Activated naive CD4-positive, alpha-beta T cell treated with anti-CD3 and anti-CD28 coated beads, Interleukin-2, amount 50 U/mL, for 72 hours (primary cell): ENCODE measurements around the gene COL4A1. TPM values are rescaled to one million over a fixed set of nuclear protein-coding genes. Genes with fewer than 3 reads are reported as not detected.

Source experiments
- ATAC-seq, 2 donors: fragments of 150-1000 bp; cut with Tn5 transposase; 2 replicates each; pipeline ENCODE4 v1.10.0; 2021; ENCODE audit warnings: mild to moderate bottlenecking in 2 of 2, moderate library complexity in 2 of 2
- DNase-seq, 2 donors: peaks; one replicate each; pipeline ENCODE4 v3.0.0; 2021 to 2022; ENCODE audit warnings: low spot score in 2 of 2
- H3K27ac Mint-ChIP-seq, 2 donors: one replicate each; pipeline ENCODE4 v1.8.0; 2022; ENCODE audit warnings: mild to moderate bottlenecking in 2 of 2, mixed read lengths in 2 of 2
- H3K36me3 Mint-ChIP-seq, 2 donors: one replicate each; pipeline ENCODE4 v1.8.0; 2022; ENCODE audit warnings: mixed read lengths in 2 of 2
- H3K9me3 Mint-ChIP-seq, 2 donors: one replicate each; pipeline ENCODE4 v1.8.0; 2022; ENCODE audit warnings: mixed read lengths in 2 of 2
- total RNA-seq, 2 donors: library from RNA; stranded (reverse); gene quantifications; one replicate each; pipeline ENCODE4 v1.2.3, GENCODE V29; 2022

The COL4A1 gene
- total RNA-seq: under 1 TPM in 1 of 2 donors, not detected in 1; 0.14 TPM

DNA sequence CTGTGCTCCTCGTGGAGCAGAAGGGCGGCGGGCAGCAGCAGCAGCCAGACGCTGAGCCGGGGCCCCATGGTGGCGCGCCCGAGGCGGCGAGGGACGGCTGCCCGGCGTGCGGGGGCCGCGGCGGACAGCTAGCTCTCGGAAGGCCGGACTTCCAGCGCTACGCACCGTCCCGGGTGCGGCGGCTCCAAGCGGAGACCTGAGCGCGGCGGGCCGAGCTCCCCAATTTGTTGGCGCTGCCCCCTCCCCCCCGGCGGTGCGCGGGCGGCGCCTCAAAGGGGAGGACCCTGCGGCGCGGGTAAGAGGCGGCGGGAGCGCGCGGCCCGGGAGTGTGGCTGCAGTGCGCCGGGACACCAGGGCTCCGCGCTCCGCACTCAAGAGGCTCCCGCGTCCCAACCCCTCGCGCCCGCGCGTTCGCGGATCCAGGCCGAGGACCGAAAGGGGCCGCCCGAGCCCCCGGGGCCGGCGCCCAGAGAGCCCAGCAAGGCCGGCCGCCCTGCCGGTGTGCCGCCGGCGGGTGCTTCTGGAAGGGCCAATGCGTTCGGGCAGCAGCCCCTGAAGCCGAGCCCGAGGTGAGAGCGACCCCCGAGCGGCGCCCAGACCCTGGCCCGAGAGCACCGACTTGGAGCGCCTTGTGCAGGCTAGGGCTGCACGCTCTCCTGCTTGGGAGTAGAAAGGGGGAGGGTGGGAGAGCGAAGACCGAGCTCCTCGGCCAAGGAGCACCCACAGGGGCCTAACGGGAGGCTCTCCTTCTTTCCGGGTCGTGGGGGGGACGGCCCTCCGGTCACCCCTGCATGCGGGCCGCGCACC lies at the start of gene COL4A1, which contains the start of gene COL4A2:
Gene COL4A1 (minus strand): TSS at position 198 of the 807 bp plus-strand sequence. CDS start 130 bp downstream, at position 68.
Gene COL4A2 (plus strand): TSS at position 325 of the 807 bp plus-strand sequence. CDS start 620 bp downstream, outside the sequence.
- H3K9me3 Mint-ChIP-seq: no peaks in the 10 kb centered on the region
- H3K27ac Mint-ChIP-seq: no peak within 1 kb of the TSS
- ATAC-seq (peak in 1 of 2 donors; percentile 47), DNase-seq (no peak)
- peaks cover 0 to 6% of the 10 kb centered on the region in 2 donors for H3K36me3 Mint-ChIP-seq

DNA sequence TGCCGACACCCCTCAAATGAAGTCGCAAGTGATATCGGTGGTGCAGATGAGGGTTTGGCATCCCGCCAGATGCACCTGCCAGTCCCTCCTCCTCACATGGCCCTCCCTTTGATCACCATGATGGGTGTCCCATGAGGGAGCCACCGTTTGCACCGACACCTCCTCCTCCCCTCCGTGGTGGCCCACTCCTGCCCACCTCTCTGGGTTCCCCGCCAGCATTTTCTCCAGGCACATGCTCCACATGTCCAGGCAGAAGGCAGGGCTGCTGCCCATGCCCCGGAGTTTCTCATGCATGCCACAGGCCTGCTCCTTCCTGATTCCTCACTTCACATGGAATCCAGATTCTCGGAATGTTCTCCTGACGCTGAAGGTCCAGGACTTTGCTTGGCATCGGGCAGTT lies 49.4 kb upstream of the COL4A1 start:
- no peak overlapping the region for H3K27ac Mint-ChIP-seq
- H3K9me3 Mint-ChIP-seq: no peaks in the 10 kb centered on the region
- DNase-seq: no peak
- no peaks in the 10 kb centered on the region for H3K36me3 Mint-ChIP-seq
- ATAC-seq: no peak

- H3K27ac Mint-ChIP-seq: no peak overlapping the region
- peak; percentile 50 to 82 for ATAC-seq
- DNase-seq: no peak
- no peaks in the 10 kb centered on the region for H3K9me3 Mint-ChIP-seq
- H3K36me3 Mint-ChIP-seq: no peaks in the 10 kb centered on the region
These were observed 47.9 kb upstream of the COL4A1 start for GRCh38 chr13:110354715-110355473.

DNA sequence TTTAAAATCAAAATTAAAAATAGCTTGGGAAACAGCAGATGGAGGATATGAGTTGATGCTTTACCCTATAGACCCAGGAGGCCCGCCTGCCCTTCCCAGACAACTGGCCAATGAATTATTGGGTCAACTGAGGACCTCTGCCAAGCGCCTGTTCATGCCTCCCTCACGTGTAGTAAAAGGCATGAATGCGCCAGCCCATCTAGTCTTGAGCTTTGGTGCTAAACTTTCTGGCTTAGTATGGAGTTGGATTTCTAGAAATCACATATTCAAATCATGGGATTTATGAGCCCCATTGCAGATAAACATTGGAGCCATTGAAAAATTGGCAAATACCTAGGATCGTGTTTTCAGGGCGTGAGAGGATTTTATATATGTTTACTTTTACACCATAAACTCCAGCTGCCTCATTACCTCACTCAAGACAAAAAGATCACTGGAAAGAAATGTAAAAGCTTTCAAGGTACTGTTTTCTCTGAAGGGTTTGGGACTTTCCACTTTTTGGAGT lies 47.2 kb upstream of the COL4A1 start:
- ATAC-seq: peak in 1 of 2 donors; percentile 43
- H3K27ac Mint-ChIP-seq: no peak overlapping the region

DNA sequence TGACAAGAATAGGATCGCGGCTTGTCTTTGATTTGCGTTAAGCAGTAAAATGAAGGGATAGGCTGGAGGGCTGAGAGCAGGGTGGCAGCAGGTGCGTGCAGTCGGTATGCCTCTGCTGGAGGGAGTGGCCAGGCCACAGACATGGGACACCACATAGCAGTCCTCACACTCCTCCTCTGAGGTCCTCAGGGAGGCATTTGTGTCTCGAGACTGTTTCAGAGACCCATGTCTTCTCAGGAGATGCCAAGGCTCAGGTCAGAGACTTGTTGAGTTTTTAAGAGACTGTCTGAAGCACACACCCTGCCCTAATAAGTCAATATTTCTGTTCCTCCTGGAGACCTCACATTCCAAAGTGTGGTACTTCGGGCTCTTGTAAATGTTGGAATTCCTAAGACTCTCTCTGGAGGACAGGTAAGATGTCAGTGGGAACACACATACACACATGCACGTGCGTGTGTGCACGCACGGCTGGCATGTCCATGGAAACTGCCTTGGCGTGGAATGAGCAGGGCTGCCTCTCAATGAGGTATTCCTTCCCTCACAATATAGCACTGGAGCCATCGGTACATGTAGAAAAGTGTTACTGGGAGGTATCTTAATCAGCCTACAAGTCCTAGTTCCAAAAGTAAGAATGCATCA lies 46.5 kb upstream of the COL4A1 start:
- Mint-ChIP-seq H3K9me3 (no peaks in the 10 kb centered on the region), H3K27ac (no peak overlapping the region), H3K36me3 (no peaks in the 10 kb centered on the region)
- DNase-seq (no peak), ATAC-seq (no peak)

More for the DNA sequence above, 47.2 kb upstream of the COL4A1 start:
- no peaks in the 10 kb centered on the region for H3K9me3 Mint-ChIP-seq
- DNase-seq: no peak
- no peaks in the 10 kb centered on the region for H3K36me3 Mint-ChIP-seq

- DNase-seq (peak in 1 of 2 donors; percentile 10), ATAC-seq (no peak)
- no peaks in the 10 kb centered on the region for H3K9me3 Mint-ChIP-seq
- H3K36me3 Mint-ChIP-seq: no peaks in the 10 kb centered on the region
- no peak overlapping the region for H3K27ac Mint-ChIP-seq
These were observed 45.8 kb upstream of the COL4A1 start for GRCh38 chr13:110352735-110353134.

DNA sequence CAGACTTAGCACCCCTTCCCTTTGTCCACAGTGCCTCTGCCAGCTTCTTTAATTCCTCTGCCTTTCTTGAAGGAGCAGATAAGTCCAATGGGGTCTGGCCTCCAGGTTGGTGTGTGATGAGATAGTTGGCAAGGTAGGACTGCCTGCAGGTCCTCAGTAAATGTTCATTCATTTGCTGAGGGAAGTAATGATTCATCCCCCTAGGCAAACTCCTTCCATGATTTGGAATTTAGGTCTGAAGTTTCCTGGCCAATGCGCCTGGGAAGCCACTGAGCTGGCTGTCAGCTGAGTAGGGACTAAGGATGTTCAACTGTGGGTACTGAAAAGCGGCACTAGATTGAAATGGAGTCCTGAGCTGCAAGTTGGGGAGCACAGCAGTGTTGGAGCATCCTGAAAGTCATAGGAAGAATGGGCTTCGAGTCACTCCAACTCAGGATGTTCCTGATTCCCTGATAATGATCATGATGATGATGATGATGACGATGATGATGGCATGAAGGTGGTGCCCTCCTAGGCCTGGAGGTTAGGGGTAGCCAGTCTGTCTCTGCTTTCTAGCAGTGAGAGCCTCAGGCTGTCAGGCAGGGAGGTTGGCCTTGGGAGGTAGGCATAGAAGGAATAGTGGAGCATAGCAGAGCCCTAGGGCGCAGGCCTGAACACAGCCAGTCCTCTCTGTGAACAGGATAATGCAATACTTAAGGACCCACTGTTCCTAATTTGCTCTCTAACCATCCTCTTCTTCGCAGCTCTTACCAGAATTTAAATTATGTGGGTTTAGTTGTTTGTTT lies 44.9 kb upstream of the COL4A1 start:
- Mint-ChIP-seq H3K9me3 (no peaks in the 10 kb centered on the region), H3K36me3 (no peaks in the 10 kb centered on the region), H3K27ac (no peak overlapping the region)
- no peak for ATAC-seq
- no peak for DNase-seq

DNA sequence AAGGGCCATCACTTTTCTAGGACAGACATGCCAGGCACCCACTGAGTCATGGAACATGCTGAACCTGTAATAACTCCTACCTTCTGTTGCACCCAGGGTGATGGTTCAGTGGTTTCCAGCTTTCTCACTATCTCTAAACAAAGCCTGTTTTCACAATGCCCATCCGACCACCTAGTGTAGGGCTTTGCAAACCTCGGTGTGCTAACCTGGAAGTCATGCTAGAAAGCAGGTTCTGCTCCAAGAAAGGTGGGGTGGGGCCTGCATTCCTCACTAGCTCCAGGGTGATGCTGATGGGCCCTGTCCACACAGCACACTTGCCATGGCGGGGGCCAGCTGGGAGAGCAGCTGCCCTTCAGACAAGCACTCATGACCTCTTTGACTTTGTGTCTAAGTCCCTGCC lies 43.6 kb upstream of the COL4A1 start:
- no peak for DNase-seq
- Mint-ChIP-seq H3K36me3 (no peaks in the 10 kb centered on the region), H3K9me3 (no peaks in the 10 kb centered on the region), H3K27ac (no peak overlapping the region)
- no peak for ATAC-seq

- no peak overlapping the region for H3K27ac Mint-ChIP-seq
- DNase-seq: no peak
- no peaks in the 10 kb centered on the region for H3K9me3 Mint-ChIP-seq
- no peaks in the 10 kb centered on the region for H3K36me3 Mint-ChIP-seq
- ATAC-seq: no peak
These were observed 43.1 kb upstream of the COL4A1 start for GRCh38 chr13:110350049-110350448.

DNA sequence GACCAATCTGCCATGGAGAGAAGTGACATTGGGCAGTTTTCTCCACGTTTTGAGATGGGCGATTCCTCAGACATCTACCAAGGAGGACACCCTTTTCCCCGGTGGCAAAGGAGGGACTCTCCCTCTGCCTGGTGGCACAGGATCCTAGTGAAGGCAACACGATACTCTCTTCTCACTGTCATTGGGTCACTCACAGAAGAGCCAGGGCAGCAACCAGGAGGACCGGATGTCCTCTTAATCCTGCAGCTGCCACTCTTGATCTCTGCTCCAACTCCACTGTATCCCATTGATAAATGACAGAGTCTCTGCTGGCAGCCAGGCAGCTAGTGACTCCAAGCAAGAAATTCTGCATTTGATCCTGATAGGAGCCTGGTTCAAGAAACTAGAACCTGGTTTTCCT lies 42.3 kb upstream of the COL4A1 start:
- H3K9me3 Mint-ChIP-seq: no peaks in the 10 kb centered on the region
- ATAC-seq (no peak), DNase-seq (no peak)
- no peak overlapping the region for H3K27ac Mint-ChIP-seq
- H3K36me3 Mint-ChIP-seq: no peaks in the 10 kb centered on the region

- H3K36me3 Mint-ChIP-seq: no peaks in the 10 kb centered on the region
- no peak for ATAC-seq
- H3K9me3 Mint-ChIP-seq: no peaks in the 10 kb centered on the region
- DNase-seq: no peak
- H3K27ac Mint-ChIP-seq: no peak overlapping the region
These were observed 41.5 kb upstream of the COL4A1 start for GRCh38 chr13:110348309-110349105.

GRCh38 chr13:110347535-110348308 lies 40.8 kb upstream of the COL4A1 start:
- ATAC-seq: no peak
- Mint-ChIP-seq H3K9me3 (no peaks in the 10 kb centered on the region), H3K27ac (peak overlapping the region in 1 of 2 donors; percentile 36), H3K36me3 (no peaks in the 10 kb centered on the region)
- no peak for DNase-seq

GRCh38 chr13:110347088-110347487 lies 40.1 kb upstream of the COL4A1 start:
- ATAC-seq (no peak), DNase-seq (no peak)
- H3K27ac Mint-ChIP-seq: no peak overlapping the region
- H3K9me3 Mint-ChIP-seq: no peaks in the 10 kb centered on the region
- no peaks in the 10 kb centered on the region for H3K36me3 Mint-ChIP-seq

- DNase-seq (no peak), ATAC-seq (no peak)
- Mint-ChIP-seq H3K9me3 (no peaks in the 10 kb centered on the region), H3K27ac (no peak overlapping the region), H3K36me3 (peaks cover 0 to 3% of the 10 kb centered on the region in 2 donors)
These were observed 39.7 kb upstream of the COL4A1 start for GRCh38 chr13:110346661-110347067.

DNA sequence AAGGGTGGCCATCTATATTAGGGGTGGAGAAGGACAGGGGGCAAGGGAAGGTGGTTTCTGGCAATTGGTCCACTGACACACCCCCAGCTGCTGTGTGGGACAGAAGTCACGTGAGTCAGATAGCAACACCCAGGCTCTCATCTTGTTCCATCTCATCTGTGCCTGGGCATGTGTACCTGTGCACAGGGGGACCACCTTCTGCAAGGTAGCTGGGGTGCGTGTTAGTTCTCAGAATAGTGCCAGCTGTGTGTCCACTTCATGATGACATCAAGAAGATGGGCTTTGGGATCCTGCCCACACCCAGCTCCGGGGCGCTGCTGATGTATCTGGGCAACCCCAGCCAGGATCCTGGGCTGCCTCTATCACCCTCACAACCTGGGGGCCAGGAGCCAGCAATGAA lies 38.7 kb upstream of the COL4A1 start:
- peaks cover 0 to 13% of the 10 kb centered on the region in 2 donors for H3K36me3 Mint-ChIP-seq
- DNase-seq: no peak
- no peaks in the 10 kb centered on the region for H3K9me3 Mint-ChIP-seq
- no peak for ATAC-seq
- H3K27ac Mint-ChIP-seq: no peak overlapping the region
